HG03025 (cell line): ENCODE data around the gene HOXA4.

Experiments
- ATAC-seq: cut with Tn5 transposase; IDR thresholded peaks from one replicate; pipeline ENCODE4 v1.9.1; 2021; ENCODE audit warnings: mild to moderate bottlenecking, moderate library complexity; ENCODE audit not compliant: unreplicated experiment, low FRiP score

Gene HOXA4

DNA sequence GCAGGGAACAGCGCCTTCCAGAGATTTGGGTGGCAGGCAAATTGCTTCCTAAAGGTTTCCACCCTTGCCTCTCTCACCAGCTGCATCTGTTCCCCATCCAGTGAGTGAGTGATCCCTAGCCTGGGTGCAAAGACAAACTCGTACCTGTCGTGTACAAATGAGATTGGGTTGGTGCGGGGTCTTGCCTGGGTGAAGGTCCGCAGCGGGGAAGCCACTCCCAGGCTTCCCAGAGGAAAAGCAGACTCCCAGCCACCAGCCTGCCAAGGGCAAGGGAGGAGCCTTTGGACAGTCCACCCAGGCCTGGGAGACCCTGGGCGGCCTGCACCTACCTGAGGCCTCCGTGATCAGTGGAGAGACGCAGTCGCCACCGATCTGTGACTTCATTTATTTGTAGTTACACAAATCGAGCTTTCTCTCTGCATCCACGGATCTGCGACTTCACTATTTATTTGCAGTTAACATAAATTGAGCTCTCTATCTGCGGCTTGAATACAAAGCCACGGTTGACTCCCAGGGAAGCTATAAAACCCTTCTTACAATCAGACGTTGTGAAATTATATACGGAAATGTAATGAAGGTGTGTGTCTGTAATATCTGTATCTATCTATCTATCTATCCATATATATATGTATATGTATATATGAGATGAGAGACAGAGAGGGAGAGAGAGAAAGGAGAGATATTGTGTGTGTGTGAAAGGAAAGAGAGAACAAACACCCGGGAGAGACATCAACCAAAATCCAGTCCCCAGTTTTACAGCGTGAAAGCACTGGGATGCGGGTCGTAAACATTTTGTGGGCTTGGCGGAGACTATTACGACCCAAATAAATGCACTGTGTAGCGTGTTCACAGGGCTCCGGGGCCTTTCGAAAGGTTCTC is 28.9 kb upstream of the HOXA4 start:
- ATAC-seq, result no peak

GRCh38 chr7:27158436-27159265 is 28.1 kb upstream of the HOXA4 start:
- ATAC-seq, result no peak

GRCh38 chr7:27157702-27158431 is 27.3 kb upstream of the HOXA4 start:
- no peak for ATAC-seq

GRCh38 chr7:27156916-27157701 is 26.6 kb upstream of the HOXA4 start:
- ATAC-seq, result no peak

DNA sequence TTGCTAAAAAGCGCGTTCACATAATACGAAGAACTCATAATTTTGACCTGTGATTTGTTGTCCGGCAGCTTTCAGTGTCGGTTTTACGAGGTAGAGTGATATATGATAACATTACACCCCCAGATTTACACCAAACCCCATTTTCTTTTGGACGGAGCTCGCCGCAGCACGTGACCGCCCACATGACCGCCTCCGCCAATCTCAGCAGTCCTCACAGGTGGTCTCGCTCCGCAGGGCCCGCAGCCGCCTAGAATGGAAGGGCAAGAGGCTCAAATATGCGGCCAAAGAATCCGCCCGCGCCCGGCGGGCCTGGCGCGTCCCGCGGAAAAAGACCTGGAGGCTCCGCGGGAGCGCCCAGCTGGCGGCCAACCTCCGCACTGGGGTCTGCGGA is 25.9 kb upstream of the HOXA4 start, which contains the start of gene HOXA7:
Gene HOXA7, minus strand, starts transcription at position 168 of the 391 bp plus-strand sequence. Its CDS starts 130 bp downstream, at position 38.
- ATAC-seq, result no peak

GRCh38 chr7:27155816-27156507 is 25.4 kb upstream of the HOXA4 start:
- no peak for ATAC-seq

DNA sequence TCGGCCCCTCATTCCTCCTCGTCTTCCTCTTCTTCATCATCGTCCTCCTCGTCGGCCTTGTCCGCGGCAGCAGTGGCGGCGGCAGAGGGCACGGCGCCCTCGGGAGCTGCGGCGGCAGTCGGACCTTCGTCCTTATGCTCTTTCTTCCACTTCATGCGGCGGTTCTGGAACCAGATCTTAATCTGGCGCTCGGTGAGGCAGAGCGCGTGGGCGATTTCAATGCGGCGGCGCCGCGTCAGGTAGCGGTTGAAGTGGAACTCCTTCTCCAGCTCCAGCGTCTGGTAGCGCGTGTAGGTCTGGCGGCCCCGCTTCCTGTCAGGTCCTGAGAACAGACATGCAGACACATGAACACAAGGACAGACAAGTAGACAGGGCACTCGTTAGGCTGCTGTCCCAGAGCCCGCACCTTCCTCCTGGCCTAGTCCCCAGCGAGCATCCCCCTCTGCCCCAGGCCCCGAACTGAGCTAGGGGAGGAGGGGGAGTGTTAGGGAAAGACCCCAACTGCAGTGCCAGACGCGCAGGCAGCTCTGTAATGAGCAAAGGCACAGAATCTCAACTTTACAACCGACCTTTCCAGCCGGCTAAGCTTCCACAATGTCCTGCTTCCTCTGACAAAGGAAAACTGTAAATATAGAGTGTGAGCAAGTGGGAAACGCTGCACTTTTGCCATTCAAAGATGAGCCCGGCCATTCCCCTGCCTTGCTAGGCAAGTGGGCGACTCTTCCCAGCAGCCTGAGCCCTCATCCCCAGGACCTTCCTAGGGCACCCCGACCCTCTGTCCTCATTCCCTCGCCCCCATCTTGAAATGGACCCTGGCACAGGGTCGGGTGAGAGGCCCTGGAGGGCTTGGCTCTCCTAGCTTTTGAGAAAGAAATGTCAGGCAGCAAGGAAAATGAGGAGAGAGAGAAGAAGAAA is 24.6 kb upstream of the HOXA4 start:
- ATAC-seq, result no peak

- ATAC-seq, result no peak
These were observed 23.8 kb upstream of the HOXA4 start for GRCh38 chr7:27154369-27154768.

DNA sequence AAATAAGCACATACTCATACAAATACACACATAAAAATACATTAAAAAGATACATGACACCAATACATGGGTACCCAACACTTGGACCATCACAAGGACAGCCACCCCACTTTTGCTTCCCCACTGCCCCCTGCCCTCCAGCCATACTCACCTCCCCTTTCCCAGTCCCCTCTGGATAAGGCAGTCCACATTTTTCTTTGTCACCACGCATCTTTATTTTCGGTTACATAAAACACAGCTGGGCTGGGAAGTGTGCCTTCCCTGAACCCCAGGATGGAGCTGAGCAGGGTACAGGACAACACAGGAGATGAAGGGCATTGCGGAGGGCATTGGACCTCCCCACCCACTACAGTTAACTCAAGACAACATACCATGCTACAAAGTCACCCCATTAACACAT is 23.0 kb upstream of the HOXA4 start:
- ATAC-seq, result no peak

DNA sequence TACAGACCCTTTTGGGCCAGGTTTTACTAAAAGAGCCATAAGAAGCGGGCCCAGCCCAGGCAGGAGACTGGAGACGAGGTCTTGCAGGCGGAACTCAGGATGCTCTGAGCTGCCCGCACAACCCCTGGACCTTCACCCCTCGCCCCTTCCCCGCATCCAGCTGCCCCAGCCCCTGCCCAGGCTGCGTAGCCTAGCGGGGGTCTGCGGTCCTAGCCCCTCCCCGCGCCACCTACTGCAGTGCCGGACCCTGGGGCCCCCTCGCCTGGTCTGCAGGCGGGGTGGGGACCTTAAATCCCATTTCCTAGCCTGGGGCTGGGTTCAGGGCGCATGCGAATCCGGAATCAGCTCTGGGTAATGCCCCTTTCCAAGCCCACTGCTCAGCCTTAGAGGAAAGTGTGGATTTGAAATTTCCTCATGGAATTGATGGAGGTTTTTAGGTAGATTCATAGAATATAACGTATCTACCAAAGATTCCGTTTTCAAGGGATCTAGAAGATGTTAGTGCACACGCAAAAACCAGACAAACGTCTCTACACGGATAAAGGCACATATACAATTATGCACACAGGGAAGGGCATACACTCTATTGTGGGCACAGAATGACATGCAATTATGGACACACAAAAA is 22.4 kb upstream of the HOXA4 start:
- no peak for ATAC-seq

- ATAC-seq, result no peak
These were observed 21.6 kb upstream of the HOXA4 start, which contains the start of gene HOXA3 for GRCh38 chr7:27151931-27152815. HOXA3 (minus strand) TSS chr7:27152583; CDS start chr7:27110640, 41,943 bp downstream.

DNA sequence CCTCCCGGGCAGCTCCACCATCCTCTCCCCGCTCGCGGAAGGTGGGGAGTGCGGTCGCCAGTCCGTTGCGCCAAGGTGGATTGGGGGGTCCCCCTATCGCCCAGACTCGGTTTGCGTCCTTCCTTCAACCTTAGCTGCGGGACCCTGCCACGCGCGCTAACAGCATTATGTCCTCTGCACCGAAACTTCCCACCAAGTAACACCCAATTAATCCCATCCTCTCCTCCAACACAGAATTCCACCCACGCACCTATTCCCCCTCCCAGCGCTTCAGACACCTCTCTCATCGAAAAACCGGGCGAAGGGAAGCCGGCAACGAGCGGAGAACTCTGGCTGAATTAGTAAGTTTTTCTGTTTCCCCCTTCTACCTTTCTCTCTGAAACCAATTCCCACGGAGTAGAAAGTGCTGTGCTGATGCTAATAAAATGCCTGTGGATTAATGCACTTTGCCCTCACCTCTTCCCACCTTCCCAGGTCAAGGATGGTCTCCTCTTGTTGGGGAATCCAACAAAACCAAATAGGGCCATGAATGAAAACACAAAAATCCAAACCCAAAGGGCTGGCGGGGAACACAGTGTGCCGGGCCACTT is 20.9 kb upstream of the HOXA4 start:
- no peak for ATAC-seq

GRCh38 chr7:27150568-27151340 is 20.2 kb upstream of the HOXA4 start:
- peak; percentile 55 for ATAC-seq

- no peak for ATAC-seq
These were observed 19.4 kb upstream of the HOXA4 start for GRCh38 chr7:27149842-27150567.
